ENCODE results near the gene RPL18. TPM values are rescaled to one million over a fixed set of nuclear protein-coding genes. Genes with fewer than 3 reads are reported as not detected.

Gene RPL18
- total and polyA plus RNA-seq, 2 experiments from 2014 or later: 1,898 to 2,011 TPM

DNA sequence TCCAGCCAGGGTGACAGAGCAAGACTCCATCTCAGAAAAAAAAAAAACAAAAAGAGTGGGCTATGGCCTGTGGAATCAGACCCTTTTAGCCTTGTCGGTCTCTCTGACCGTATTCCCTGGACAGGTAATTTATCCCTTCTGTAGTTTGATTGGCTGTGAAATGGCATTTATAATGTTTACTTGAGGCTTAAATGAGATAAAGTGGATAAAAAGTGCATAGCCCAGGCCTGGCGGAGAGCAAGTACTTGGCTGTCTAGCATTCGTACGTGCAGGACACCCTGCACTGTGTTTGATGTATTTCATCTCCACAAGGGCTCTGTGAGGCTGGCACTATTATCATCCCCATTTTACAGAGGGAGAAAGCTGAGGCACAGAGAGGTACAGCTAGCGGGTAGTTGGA lies 46.8 kb upstream of the RPL18 start (continued):
- TF ChIP-seq POLR2AphosphoS5 (IDR thresholded peaks at IDR 0.05; ENCODE audit: low read depth) (no peak), ZNF114 (CRISPR knock-in tag; IDR thresholded peaks at IDR 0.05) (no peak), STAT1 (IDR thresholded peaks at IDR 0.05; ENCODE audit: unreplicated experiment) (no peak), ZNF331 (CRISPR knock-in tag; IDR thresholded peaks at IDR 0.05; ENCODE audit: low read depth) (no peak)
- TF ChIP-seq, protein P1, sequence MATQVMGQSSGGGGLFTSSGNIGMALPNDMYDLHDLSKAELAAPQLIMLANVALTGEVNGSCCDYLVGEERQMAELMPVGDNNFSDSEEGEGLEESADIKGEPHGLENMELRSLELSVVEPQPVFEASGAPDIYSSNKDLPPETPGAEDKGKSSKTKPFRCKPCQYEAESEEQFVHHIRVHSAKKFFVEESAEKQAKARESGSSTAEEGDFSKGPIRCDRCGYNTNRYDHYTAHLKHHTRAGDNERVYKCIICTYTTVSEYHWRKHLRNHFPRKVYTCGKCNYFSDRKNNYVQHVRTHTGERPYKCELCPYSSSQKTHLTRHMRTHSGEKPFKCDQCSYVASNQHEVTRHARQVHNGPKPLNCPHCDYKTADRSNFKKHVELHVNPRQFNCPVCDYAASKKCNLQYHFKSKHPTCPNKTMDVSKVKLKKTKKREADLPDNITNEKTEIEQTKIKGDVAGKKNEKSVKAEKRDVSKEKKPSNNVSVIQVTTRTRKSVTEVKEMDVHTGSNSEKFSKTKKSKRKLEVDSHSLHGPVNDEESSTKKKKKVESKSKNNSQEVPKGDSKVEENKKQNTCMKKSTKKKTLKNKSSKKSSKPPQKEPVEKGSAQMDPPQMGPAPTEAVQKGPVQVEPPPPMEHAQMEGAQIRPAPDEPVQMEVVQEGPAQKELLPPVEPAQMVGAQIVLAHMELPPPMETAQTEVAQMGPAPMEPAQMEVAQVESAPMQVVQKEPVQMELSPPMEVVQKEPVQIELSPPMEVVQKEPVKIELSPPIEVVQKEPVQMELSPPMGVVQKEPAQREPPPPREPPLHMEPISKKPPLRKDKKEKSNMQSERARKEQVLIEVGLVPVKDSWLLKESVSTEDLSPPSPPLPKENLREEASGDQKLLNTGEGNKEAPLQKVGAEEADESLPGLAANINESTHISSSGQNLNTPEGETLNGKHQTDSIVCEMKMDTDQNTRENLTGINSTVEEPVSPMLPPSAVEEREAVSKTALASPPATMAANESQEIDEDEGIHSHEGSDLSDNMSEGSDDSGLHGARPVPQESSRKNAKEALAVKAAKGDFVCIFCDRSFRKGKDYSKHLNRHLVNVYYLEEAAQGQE (IDR thresholded peaks at IDR 0.05; ENCODE audit: unreplicated experiment): no peak

DNA sequence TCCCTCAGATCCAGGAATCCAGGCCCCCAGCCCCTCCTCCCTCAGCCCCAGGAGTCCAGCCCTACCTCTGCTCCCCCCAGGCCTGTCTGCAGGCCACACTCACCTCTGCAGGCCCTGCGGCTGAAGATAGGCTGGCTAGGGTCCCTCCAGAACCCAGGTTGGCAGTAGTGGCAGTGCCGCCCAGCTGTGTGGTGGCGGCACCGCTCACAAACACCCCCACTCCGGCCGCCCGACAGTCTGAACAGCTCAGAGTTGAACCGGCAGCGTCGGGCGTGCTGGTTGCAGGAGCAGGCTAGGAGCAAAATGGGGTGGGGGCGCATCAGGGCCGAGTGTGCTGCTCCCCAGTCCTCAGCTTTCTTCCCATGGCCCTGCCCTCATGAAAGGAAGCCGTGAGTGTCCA lies 45.5 kb upstream of the RPL18 start:
- no peaks in the 10 kb centered on the region for H3K4me1 Mint-ChIP-seq
- Histone ChIP-seq H3K9me2 (ENCODE audit: insufficient read depth) (no peaks in the 10 kb centered on the region), H3F3A (replicated peaks; ENCODE audit: low read depth) (no peaks in the 10 kb centered on the region), H3K27me3 (ENCODE audit: insufficient read depth) (no peaks in the 10 kb centered on the region), H3K4me1 (ENCODE audit: insufficient read depth) (no peaks in the 10 kb centered on the region), H4K20me1 (replicated peaks; ENCODE audit: insufficient read depth) (no peaks in the 10 kb centered on the region), H3K36me3 (ENCODE audit: insufficient read depth) (no peaks in the 10 kb centered on the region), H3K79me2 (replicated peaks; ENCODE audit: insufficient read depth) (no peaks in the 10 kb centered on the region), H3K27ac (ENCODE audit: low read depth) (no peak overlapping the region), H3K4me3 (no peak overlapping the region), H2AFZ (no peak overlapping the region), H3K4me2 (no peak overlapping the region)
- H3K27ac Mint-ChIP-seq: no peak overlapping the region
- H3K36me3 Mint-ChIP-seq (ENCODE audit: low read depth): peaks cover 4% of the 10 kb centered on the region; the same call in 1 of the 3 replicates
- H3K27me3 Mint-ChIP-seq (ENCODE audit: insufficient read depth, low read depth, poor library complexity): peaks cover 3% of the 10 kb centered on the region
- peaks cover 11% of the 10 kb centered on the region for H3K9me3 Mint-ChIP-seq
- H3K4me3 Mint-ChIP-seq: no peak overlapping the region
- no peak for DNase-seq (ENCODE audit: low spot score)
- no peak; the same call in 2 of the 3 replicates for ATAC-seq
- TF ChIP-seq, protein P2, sequence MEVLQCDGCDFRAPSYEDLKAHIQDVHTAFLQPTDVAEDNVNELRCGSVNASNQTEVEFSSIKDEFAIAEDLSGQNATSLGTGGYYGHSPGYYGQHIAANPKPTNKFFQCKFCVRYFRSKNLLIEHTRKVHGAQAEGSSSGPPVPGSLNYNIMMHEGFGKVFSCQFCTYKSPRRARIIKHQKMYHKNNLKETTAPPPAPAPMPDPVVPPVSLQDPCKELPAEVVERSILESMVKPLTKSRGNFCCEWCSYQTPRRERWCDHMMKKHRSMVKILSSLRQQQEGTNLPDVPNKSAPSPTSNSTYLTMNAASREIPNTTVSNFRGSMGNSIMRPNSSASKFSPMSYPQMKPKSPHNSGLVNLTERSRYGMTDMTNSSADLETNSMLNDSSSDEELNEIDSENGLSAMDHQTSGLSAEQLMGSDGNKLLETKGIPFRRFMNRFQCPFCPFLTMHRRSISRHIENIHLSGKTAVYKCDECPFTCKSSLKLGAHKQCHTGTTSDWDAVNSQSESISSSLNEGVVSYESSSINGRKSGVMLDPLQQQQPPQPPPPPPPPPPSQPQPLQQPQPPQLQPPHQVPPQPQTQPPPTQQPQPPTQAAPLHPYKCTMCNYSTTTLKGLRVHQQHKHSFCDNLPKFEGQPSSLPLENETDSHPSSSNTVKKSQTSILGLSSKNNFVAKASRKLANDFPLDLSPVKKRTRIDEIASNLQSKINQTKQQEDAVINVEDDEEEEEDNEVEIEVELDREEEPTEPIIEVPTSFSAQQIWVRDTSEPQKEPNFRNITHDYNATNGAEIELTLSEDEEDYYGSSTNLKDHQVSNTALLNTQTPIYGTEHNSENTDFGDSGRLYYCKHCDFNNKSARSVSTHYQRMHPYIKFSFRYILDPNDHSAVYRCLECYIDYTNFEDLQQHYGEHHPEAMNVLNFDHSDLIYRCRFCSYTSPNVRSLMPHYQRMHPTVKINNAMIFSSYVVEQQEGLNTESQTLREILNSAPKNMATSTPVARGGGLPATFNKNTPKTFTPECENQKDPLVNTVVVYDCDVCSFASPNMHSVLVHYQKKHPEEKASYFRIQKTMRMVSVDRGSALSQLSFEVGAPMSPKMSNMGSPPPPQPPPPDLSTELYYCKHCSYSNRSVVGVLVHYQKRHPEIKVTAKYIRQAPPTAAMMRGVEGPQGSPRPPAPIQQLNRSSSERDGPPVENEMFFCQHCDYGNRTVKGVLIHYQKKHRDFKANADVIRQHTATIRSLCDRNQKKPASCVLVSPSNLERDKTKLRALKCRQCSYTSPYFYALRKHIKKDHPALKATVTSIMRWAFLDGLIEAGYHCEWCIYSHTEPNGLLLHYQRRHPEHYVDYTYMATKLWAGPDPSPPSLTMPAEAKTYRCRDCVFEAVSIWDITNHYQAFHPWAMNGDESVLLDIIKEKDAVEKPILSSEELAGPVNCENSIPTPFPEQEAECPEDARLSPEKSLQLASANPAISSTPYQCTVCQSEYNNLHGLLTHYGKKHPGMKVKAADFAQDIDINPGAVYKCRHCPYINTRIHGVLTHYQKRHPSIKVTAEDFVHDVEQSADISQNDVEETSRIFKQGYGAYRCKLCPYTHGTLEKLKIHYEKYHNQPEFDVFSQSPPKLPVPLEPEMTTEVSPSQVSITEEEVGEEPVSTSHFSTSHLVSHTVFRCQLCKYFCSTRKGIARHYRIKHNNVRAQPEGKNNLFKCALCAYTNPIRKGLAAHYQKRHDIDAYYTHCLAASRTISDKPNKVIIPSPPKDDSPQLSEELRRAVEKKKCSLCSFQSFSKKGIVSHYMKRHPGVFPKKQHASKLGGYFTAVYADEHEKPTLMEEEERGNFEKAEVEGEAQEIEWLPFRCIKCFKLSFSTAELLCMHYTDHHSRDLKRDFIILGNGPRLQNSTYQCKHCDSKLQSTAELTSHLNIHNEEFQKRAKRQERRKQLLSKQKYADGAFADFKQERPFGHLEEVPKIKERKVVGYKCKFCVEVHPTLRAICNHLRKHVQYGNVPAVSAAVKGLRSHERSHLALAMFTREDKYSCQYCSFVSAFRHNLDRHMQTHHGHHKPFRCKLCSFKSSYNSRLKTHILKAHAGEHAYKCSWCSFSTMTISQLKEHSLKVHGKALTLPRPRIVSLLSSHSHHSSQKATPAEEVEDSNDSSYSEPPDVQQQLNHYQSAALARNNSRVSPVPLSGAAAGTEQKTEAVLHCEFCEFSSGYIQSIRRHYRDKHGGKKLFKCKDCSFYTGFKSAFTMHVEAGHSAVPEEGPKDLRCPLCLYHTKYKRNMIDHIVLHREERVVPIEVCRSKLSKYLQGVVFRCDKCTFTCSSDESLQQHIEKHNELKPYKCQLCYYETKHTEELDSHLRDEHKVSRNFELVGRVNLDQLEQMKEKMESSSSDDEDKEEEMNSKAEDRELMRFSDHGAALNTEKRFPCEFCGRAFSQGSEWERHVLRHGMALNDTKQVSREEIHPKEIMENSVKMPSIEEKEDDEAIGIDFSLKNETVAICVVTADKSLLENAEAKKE (CRISPR knock-in tag; IDR thresholded peaks at IDR 0.05): no peak
- TF ChIP-seq ZNF331 (CRISPR knock-in tag; IDR thresholded peaks at IDR 0.05; ENCODE audit: low read depth): no peak
- no peak for TF ChIP-seq EZH2 (IDR thresholded peaks at IDR 0.05; ENCODE audit: low read depth, unreplicated experiment)
- TF ChIP-seq, protein P1 (IDR thresholded peaks at IDR 0.05; ENCODE audit: unreplicated experiment): no peak
- no peak for TF ChIP-seq ZNF114 (CRISPR knock-in tag; IDR thresholded peaks at IDR 0.05)
- TF ChIP-seq EZH2phosphoT487 (IDR thresholded peaks at IDR 0.05; ENCODE audit: unreplicated experiment): no peak
- no peak for TF ChIP-seq STAT1 (IDR thresholded peaks at IDR 0.05; ENCODE audit: unreplicated experiment)
- TF ChIP-seq, protein P3, sequence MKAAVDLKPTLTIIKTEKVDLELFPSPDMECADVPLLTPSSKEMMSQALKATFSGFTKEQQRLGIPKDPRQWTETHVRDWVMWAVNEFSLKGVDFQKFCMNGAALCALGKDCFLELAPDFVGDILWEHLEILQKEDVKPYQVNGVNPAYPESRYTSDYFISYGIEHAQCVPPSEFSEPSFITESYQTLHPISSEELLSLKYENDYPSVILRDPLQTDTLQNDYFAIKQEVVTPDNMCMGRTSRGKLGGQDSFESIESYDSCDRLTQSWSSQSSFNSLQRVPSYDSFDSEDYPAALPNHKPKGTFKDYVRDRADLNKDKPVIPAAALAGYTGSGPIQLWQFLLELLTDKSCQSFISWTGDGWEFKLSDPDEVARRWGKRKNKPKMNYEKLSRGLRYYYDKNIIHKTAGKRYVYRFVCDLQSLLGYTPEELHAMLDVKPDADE (IDR thresholded peaks at IDR 0.05): no peak
- TF ChIP-seq NANOG (IDR thresholded peaks at IDR 0.05; ENCODE audit: borderline replicate concordance): no peak
- TF ChIP-seq JUNB (IDR thresholded peaks at IDR 0.05; ENCODE audit: unreplicated experiment): no peak
